Spleen (tissue), 11 donors: Measurements from ENCODE around the gene B9D1. TPM values are rescaled to one million over a fixed set of nuclear protein-coding genes. Genes with fewer than 3 reads are reported as not detected.

Source experiments
- DNase-seq: peaks from one replicate; pipeline ENCODE4 v3.0.0-alpha.2; 2020
- H3K27ac ChIP-seq, 8 donors: fragments of 200-600 bp; sonication (generic) in 7 of 8; 1 replicate in 4 of 8; 2 replicates in 4 of 8; pipeline versions ENCODE4 v1.5.0 to v1.8.0; 2016 to 2021; ENCODE audit warnings: inconsistent platforms in 4 of 8, mild to moderate bottlenecking in 4 of 8, moderate library complexity in 1 of 8
- H3K27me3 ChIP-seq, 7 donors: fragments of 200-600 bp; sonication (generic) in 6 of 7; replicated peaks in 1 of 7; 1 replicate in 4 of 7; 2 replicates in 3 of 7; pipeline versions ENCODE4 v1.5.0 to v1.8.0; 2016 to 2021; ENCODE audit warnings: inconsistent platforms in 3 of 7, mild to moderate bottlenecking in 1 of 7
- H3K36me3 ChIP-seq, 6 donors: fragments of 200-600 bp; sonication (generic) in 5 of 6; 1 replicate in 4 of 6; 2 replicates in 2 of 6; pipeline versions ENCODE4 v1.5.0 to v1.8.0; 2016 to 2021; ENCODE audit warnings: inconsistent platforms in 2 of 6
- H3K4me1 ChIP-seq, 6 donors: fragments of 200-600 bp; sonication (generic) in 5 of 6; 1 replicate in 3 of 6; 2 replicates in 3 of 6; pipeline versions ENCODE4 v1.5.0 to v1.8.0; 2016 to 2021; ENCODE audit warnings: inconsistent platforms in 3 of 6
- H3K4me3 ChIP-seq, 8 donors: fragments of 200-600 bp; sonication (generic) in 7 of 8; 1 replicate in 4 of 8; 2 replicates in 4 of 8; pipeline versions ENCODE4 v1.5.0 to v1.8.0; 2016 to 2021; ENCODE audit warnings: inconsistent platforms in 4 of 8, mild to moderate bottlenecking in 4 of 8, moderate library complexity in 2 of 8
- H3K9me3 ChIP-seq, 8 donors: fragments of 200-600 bp; sonication (generic) in 7 of 8; 1 replicate in 4 of 8; 2 replicates in 4 of 8; pipeline versions ENCODE4 v1.5.0 to v1.8.0; 2016 to 2021; ENCODE audit warnings: inconsistent platforms in 4 of 8
- CTCF ChIP-seq, 11 experiments: fragments of 200-600 bp in 7 of 11; fragments of 450-650 bp in 4 of 11; sonication (generic) in 4 of 11; IDR thresholded peaks in 8 of 11; conservative IDR thresholded peaks in 3 of 11; 1 replicate in 7 of 11; 2 replicates in 4 of 11; pipeline versions ENCODE4 v1.4.0 to v1.8.0; 2016 to 2021; ENCODE audit warnings: antibody characterized with exemption in 11 of 11, inconsistent platforms in 4 of 11, mild to moderate bottlenecking in 1 of 11
- POLR2A ChIP-seq, 3 donors: fragments of 450-650 bp; IDR thresholded peaks; one replicate each; pipeline ENCODE4 v1.5.1; 2017; ENCODE audit warnings: antibody characterized with exemption in 3 of 3, mild to moderate bottlenecking in 1 of 3
- POLR2AphosphoS5 ChIP-seq, 3 donors: sonication (generic); formaldehyde crosslinking; IDR thresholded peaks; one replicate each; pipeline ENCODE4 v1.5.1; 2017; ENCODE audit warnings: antibody characterized with exemption in 3 of 3
- WGBS, 5 donors: extraction: QIAGEN DNeasy Blood & Tissue Kit in 3 of 5; methylation state at CpG; one replicate each; pipeline versions ENCODE4 v1.1.5 to v1.1.7; 2013 to 2018; 5-methylcytosine and 5-hydroxymethylcytosine counted together
- intact Hi-C: fragments of 100-400 bp; cut with DNase I; formaldehyde crosslinking; loops from one replicate; pipeline ENCODE4 v1.15.0; 2023; ENCODE audit warnings: low total_unique reads
- polyA plus RNA-seq, 3 donors: library from polyadenylated mRNA; stranded (reverse); fragments of 200-250 nt; gene quantifications; one replicate each; pipeline ENCODE4 v1.2.1, GENCODE V29; 2013
- total RNA-seq, 7 donors: library from RNA; depleted of rRNA in 3 of 7; stranded (reverse); fragments of >200 nt in 3 of 7; fragmentation: NEBNext Ultra II Directional in 4 of 7; extraction: Animal tissue kit (Norgen Biotek cat#: 25700) in 4 of 7; gene quantifications; one replicate each; pipeline versions ENCODE4 v1.1.0 to v1.2.1, GENCODE V29; 2016 to 2021
- donor health status: healthy with polysubstance abuse.
- donor health status: DM: no; HTN: no; CAD: no; lungs with moderate emphysema.
- donor health status: DM: no; HTN: no; CAD: no.
- donor health status: Bipolar disorder and iron deficiency.
- donor health status: healthy.
- donor health status: DM: no; HTN: no; CAD: no.
- donor health status: DM: yes; HTN: yes; CAD: no.

The B9D1 gene
- total and polyA plus RNA-seq, 10 donors, result 4.3 to 14.1 (median 7.3) TPM

GRCh38 chr17:19313746-19314651 lies 48.5 kb downstream of the B9D1 start:
- H3K4me3 ChIP-seq, result no peak overlapping the region
- TF ChIP-seq POLR2A (IDR thresholded peaks at IDR 0.05) (no peak), POLR2AphosphoS5 (IDR thresholded peaks at IDR 0.05) (no peak), CTCF (IDR thresholded peaks at IDR 0.05 in 8 of 11, conservative IDR thresholded peaks at IDR 0.05 in 3 of 11) (no peak)
- 76 to 88% (median 86%) methylated on average over 12 of the region's 12 CpGs for WGBS, 5 donors
- peaks cover 0 to 68% (median 38%) of the 10 kb centered on the region in 6 donors for H3K4me1 ChIP-seq
- H3K27ac ChIP-seq, result peak overlapping the region in 1 of 8 donors; percentile 5
- DNase-seq, result peak; percentile 47
- peaks cover 0 to 40% (median 11%) of the 10 kb centered on the region in 6 donors for H3K36me3 ChIP-seq
- intact Hi-C loops, result no loop called here
- H3K9me3 ChIP-seq, result no peaks in the 10 kb centered on the region
- peaks cover 0 to 22% (median 0%) of the 10 kb centered on the region in 7 donors for H3K27me3 ChIP-seq

- peak; percentile 69 for DNase-seq
Observed at GRCh38 chr17:19313066-19313745, 49.3 kb downstream of the B9D1 start.

GRCh38 chr17:19312406-19312805 lies 50.1 kb downstream of the B9D1 start:
- Histone ChIP-seq H3K27ac (peak overlapping the region; percentile 4 to 79 (median 69)), H3K27me3 (peaks cover 0 to 34% (median 0%) of the 10 kb centered on the region in 7 donors), H3K4me3 (no peak overlapping the region)

More at GRCh38 chr17:19313066-19313745, 49.3 kb downstream of the B9D1 start:
- peaks cover 0 to 26% (median 0%) of the 10 kb centered on the region in 7 donors for H3K27me3 ChIP-seq
- no peaks in the 10 kb centered on the region for H3K9me3 ChIP-seq
- H3K4me3 ChIP-seq, result no peak overlapping the region
- H3K36me3 ChIP-seq, result peaks cover 0 to 40% (median 11%) of the 10 kb centered on the region in 6 donors
- peak overlapping the region in 2 of 8 donors; percentile 70 to 73 for H3K27ac ChIP-seq
- intact Hi-C loops, result no loop called here
- peaks cover 0 to 64% (median 41%) of the 10 kb centered on the region in 6 donors for H3K4me1 ChIP-seq
- 94 to 98% (median 96%) methylated on average over 8 to 13 of the region's 13 CpGs for WGBS, 5 donors
- TF ChIP-seq POLR2A (IDR thresholded peaks at IDR 0.05) (no peak), POLR2AphosphoS5 (IDR thresholded peaks at IDR 0.05) (no peak), CTCF (IDR thresholded peaks at IDR 0.05 in 8 of 11, conservative IDR thresholded peaks at IDR 0.05 in 3 of 11) (no peak)

GRCh38 chr17:19311421-19312215 lies 50.9 kb downstream of the B9D1 start:
- Histone ChIP-seq H3K9me3 (no peaks in the 10 kb centered on the region), H3K4me3 (no peak overlapping the region), H3K27ac (peak overlapping the region; percentile 4 to 79 (median 69)), H3K36me3 (peaks cover 0 to 40% (median 11%) of the 10 kb centered on the region in 6 donors), H3K27me3 (peaks cover 0 to 37% (median 0%) of the 10 kb centered on the region in 7 donors), H3K4me1 (peaks cover 0 to 62% (median 35%) of the 10 kb centered on the region in 6 donors)
- intact Hi-C loops, result no loop called here
- peak; percentile 73 for DNase-seq
- TF ChIP-seq CTCF (IDR thresholded peaks at IDR 0.05 in 8 of 11, conservative IDR thresholded peaks at IDR 0.05 in 3 of 11) (no peak), POLR2AphosphoS5 (IDR thresholded peaks at IDR 0.05) (peak in 1 of 3 donors; percentile 66), POLR2A (IDR thresholded peaks at IDR 0.05) (no peak)
- 50 to 74% (median 52%) methylated on average over 6 of the region's 6 CpGs for WGBS, 5 donors

More at GRCh38 chr17:19312406-19312805, 50.1 kb downstream of the B9D1 start:
- DNase-seq, result peak; percentile 77
- peaks cover 0 to 62% (median 36%) of the 10 kb centered on the region in 6 donors for H3K4me1 ChIP-seq
- WGBS, 5 donors, result 85 to 93% (median 88%) methylated on average over 4 to 7 of the region's 7 CpGs
- H3K9me3 ChIP-seq, result no peaks in the 10 kb centered on the region
- intact Hi-C loops, result no loop called here
- TF ChIP-seq POLR2AphosphoS5 (IDR thresholded peaks at IDR 0.05), result peak in 2 of 3 donors; percentile 22 to 55
- TF ChIP-seq POLR2A (IDR thresholded peaks at IDR 0.05), result no peak
- peaks cover 0 to 40% (median 11%) of the 10 kb centered on the region in 6 donors for H3K36me3 ChIP-seq
